Neural progenitor cell (in vitro differentiated cells): ENCODE data around the gene ADCY3. TPM values are rescaled to one million over a fixed set of nuclear protein-coding genes. Genes with fewer than 3 reads are reported as not detected.

ENCODE experiments used
- DNase-seq: peaks from one replicate; pipeline ENCODE4 v3.0.0-alpha.2; 2016; ENCODE audit warnings: low spot score
- H2AFZ ChIP-seq: fragments of 200-600 bp; sonication (generic); replicated peaks from 2 replicates; pipeline ENCODE4 v1.6.1; 2016; ENCODE audit warnings: antibody characterized with exemption
- H3F3A ChIP-seq: fragments of 200-600 bp; sonication (generic); 2 replicates; pipeline ENCODE4 v1.6.1; 2016; ENCODE audit warnings: antibody characterized with exemption, low read depth
- H3K27ac ChIP-seq: fragments of 200-600 bp; sonication (generic); 2 replicates; pipeline ENCODE4 v1.5.1; 2016; ENCODE audit warnings: mild to moderate bottlenecking
- H3K27me3 ChIP-seq: fragments of 200-600 bp; sonication (generic); 2 replicates; pipeline ENCODE4 v1.6.1; 2016; ENCODE audit warnings: mild to moderate bottlenecking, moderate library complexity
- H3K36me3 ChIP-seq: fragments of 200-600 bp; sonication (generic); 2 replicates; pipeline ENCODE4 v1.5.1; 2016
- H3K4me1 ChIP-seq: fragments of 200-600 bp; sonication (generic); 2 replicates; pipeline ENCODE4 v1.6.1; 2016; ENCODE audit warnings: mixed run types
- H3K4me2 ChIP-seq: fragments of 200-600 bp; sonication (generic); 2 replicates; pipeline ENCODE4 v1.6.1; 2016
- H3K4me3 ChIP-seq: fragments of 200-600 bp; sonication (generic); 2 replicates; pipeline ENCODE4 v1.5.1; 2016
- H3K79me2 ChIP-seq: fragments of 200-600 bp; sonication (generic); 2 replicates; pipeline ENCODE4 v1.6.1; 2016; ENCODE audit warnings: low read depth
- H3K9ac ChIP-seq: fragments of 200-600 bp; sonication (generic); 2 replicates; pipeline ENCODE4 v1.6.1; 2016
- H3K9me3 ChIP-seq: fragments of 200-600 bp; sonication (generic); 2 replicates; pipeline ENCODE4 v1.5.1; 2016; ENCODE audit warnings: low read depth
- H4K20me1 ChIP-seq: fragments of 200-600 bp; sonication (generic); 2 replicates; pipeline ENCODE4 v1.6.1; 2016; ENCODE audit warnings: low read depth
- H3K27ac Mint-ChIP-seq: 3 replicates; pipeline ENCODE4 v1.8.0; 2021; ENCODE audit warnings: mixed read lengths
- H3K27me3 Mint-ChIP-seq: 2 replicates; pipeline ENCODE4 v1.8.0; 2022; ENCODE audit warnings: low read depth, mild to moderate bottlenecking, inconsistent platforms, moderate library complexity, mixed read lengths; ENCODE audit not compliant: insufficient read depth
- H3K36me3 Mint-ChIP-seq: 3 replicates; pipeline ENCODE4 v1.8.0; 2021; ENCODE audit warnings: mixed read lengths
- H3K4me1 Mint-ChIP-seq: 3 replicates; pipeline ENCODE4 v1.8.0; 2021; ENCODE audit warnings: mixed read lengths
- H3K4me3 Mint-ChIP-seq: 3 replicates; pipeline ENCODE4 v1.8.0; 2021; ENCODE audit warnings: mild to moderate bottlenecking, moderate library complexity, mixed read lengths
- H3K9me3 Mint-ChIP-seq: 3 replicates; pipeline ENCODE4 v1.8.0; 2020; ENCODE audit warnings: mixed read lengths
- CTCF ChIP-seq: fragments of 200-600 bp; sonication (generic); IDR thresholded peaks from 2 replicates; pipeline ENCODE4 v1.5.1; 2017; ENCODE audit warnings: antibody characterized with exemption, mild to moderate bottlenecking
- EZH2 ChIP-seq: fragments of 200-600 bp; sonication (generic); IDR thresholded peaks from 2 replicates; pipeline ENCODE4 v1.6.1; 2017; ENCODE audit warnings: antibody characterized with exemption, mild to moderate bottlenecking, moderate library complexity
- EZH2phosphoT487 ChIP-seq: fragments of 200-600 bp; sonication (generic); IDR thresholded peaks from 2 replicates; pipeline ENCODE4 v1.6.1; 2017; ENCODE audit warnings: antibody characterized with exemption
- total RNA-seq: library from RNA; depleted of rRNA; stranded (reverse); fragments of >200 nt; gene quantifications from 2 replicates; pipeline ENCODE4 v1.2.3, GENCODE V29; 2015; ENCODE audit warnings: low replicate concordance

ADCY3 gene
- total RNA-seq, 1 donor from 2014 or later: 25.3 TPM

GRCh38 chr2:24826773-24827145 lies 93.3 kb downstream of the ADCY3 start:
- peaks cover 9% of the 10 kb centered on the region for H4K20me1 ChIP-seq
- Mint-ChIP-seq H3K27me3 (peaks cover 17% of the 10 kb centered on the region), H3K27ac (no peak overlapping the region), H3K4me3 (no peak overlapping the region), H3K36me3 (peaks cover 32% of the 10 kb centered on the region), H3K9me3 (no peaks in the 10 kb centered on the region), H3K4me1 (peaks cover 33% of the 10 kb centered on the region)
- no peaks in the 10 kb centered on the region for H3K27me3 ChIP-seq
- peaks cover 8% of the 10 kb centered on the region for H3K79me2 ChIP-seq
- no peaks in the 10 kb centered on the region for H3K36me3 ChIP-seq
- H3K4me1 ChIP-seq: peaks cover 17% of the 10 kb centered on the region
- DNase-seq: no peak
- no peak for TF ChIP-seq CTCF
- TF ChIP-seq EZH2phosphoT487: no peak
- TF ChIP-seq EZH2: no peak
- H3K9me3 ChIP-seq: no peaks in the 10 kb centered on the region
- H3K4me2 ChIP-seq: no peak overlapping the region
- no peak overlapping the region for H3K4me3 ChIP-seq
- no peak overlapping the region for H3K27ac ChIP-seq
- H3F3A ChIP-seq: peaks cover 30% of the 10 kb centered on the region
- H3K9ac ChIP-seq: no peak overlapping the region
- no peak overlapping the region for H2AFZ ChIP-seq

- DNase-seq: no peak
- Histone ChIP-seq H3K4me1 (peaks cover 19% of the 10 kb centered on the region), H4K20me1 (peaks cover 15% of the 10 kb centered on the region), H3K4me3 (no peak overlapping the region), H2AFZ (no peak overlapping the region), H3K9ac (no peak overlapping the region), H3K79me2 (peaks cover 8% of the 10 kb centered on the region), H3K27ac (no peak overlapping the region), H3K9me3 (no peaks in the 10 kb centered on the region), H3K36me3 (no peaks in the 10 kb centered on the region), H3K4me2 (no peak overlapping the region), H3K27me3 (no peaks in the 10 kb centered on the region), H3F3A (peaks cover 32% of the 10 kb centered on the region)
- TF ChIP-seq EZH2 (no peak), EZH2phosphoT487 (no peak), CTCF (no peak)
- Mint-ChIP-seq H3K9me3 (no peaks in the 10 kb centered on the region), H3K4me1 (peaks cover 34% of the 10 kb centered on the region), H3K4me3 (no peak overlapping the region), H3K27ac (no peak overlapping the region), H3K27me3 (peaks cover 17% of the 10 kb centered on the region), H3K36me3 (peaks cover 38% of the 10 kb centered on the region)
Measured at GRCh38 chr2:24825883-24826772, 93.9 kb downstream of the ADCY3 start.

- H3K9ac ChIP-seq: no peak overlapping the region
- peaks cover 38% of the 10 kb centered on the region for H3F3A ChIP-seq
- Mint-ChIP-seq H3K27ac (no peak overlapping the region), H3K36me3 (peaks cover 42% of the 10 kb centered on the region), H3K4me3 (no peak overlapping the region), H3K27me3 (peaks cover 21% of the 10 kb centered on the region), H3K4me1 (peaks cover 37% of the 10 kb centered on the region), H3K9me3 (no peaks in the 10 kb centered on the region)
- TF ChIP-seq CTCF (peak; percentile 51), EZH2phosphoT487 (no peak)
- no peak overlapping the region for H2AFZ ChIP-seq
- no peak overlapping the region for H3K4me3 ChIP-seq
- H3K36me3 ChIP-seq: no peaks in the 10 kb centered on the region
- H3K27me3 ChIP-seq: no peaks in the 10 kb centered on the region
- peaks cover 8% of the 10 kb centered on the region for H3K79me2 ChIP-seq
- no peaks in the 10 kb centered on the region for H3K9me3 ChIP-seq
- H3K4me2 ChIP-seq: no peak overlapping the region
- no peak for DNase-seq
- no peak overlapping the region for H3K27ac ChIP-seq
- peaks cover 25% of the 10 kb centered on the region for H3K4me1 ChIP-seq
- H4K20me1 ChIP-seq: peaks cover 15% of the 10 kb centered on the region
Measured at GRCh38 chr2:24824966-24825882, 94.8 kb downstream of the ADCY3 start.
